Naive B cell (primary cell): ENCODE results near the gene FYCO1. TPM values are rescaled to one million over a fixed set of nuclear protein-coding genes. Genes with fewer than 3 reads are reported as not detected.

ENCODE experiments used
- ATAC-seq, 2 donors: fragments of 150-1000 bp; cut with Tn5 transposase; 2 replicates each; pipeline ENCODE4 v1.10.0; 2021; ENCODE audit warnings: low read depth in 2 of 2, mild to moderate bottlenecking in 2 of 2, moderate library complexity in 2 of 2
- DNase-seq: peaks from one replicate; pipeline ENCODE4 v3.0.0; 2022
- H3K27ac Mint-ChIP-seq, 6 donors: one replicate each; pipeline ENCODE4 v1.8.0; 2020 to 2022; ENCODE audit warnings: mild to moderate bottlenecking in 6 of 6, mixed read lengths in 6 of 6, moderate library complexity in 5 of 6, inconsistent platforms in 2 of 6
- H3K27me3 Mint-ChIP-seq, 3 donors: one replicate each; pipeline ENCODE4 v1.8.0; 2021 to 2022; ENCODE audit warnings: mixed read lengths in 3 of 3, mild to moderate bottlenecking in 1 of 3
- H3K36me3 Mint-ChIP-seq, 2 donors: one replicate each; pipeline ENCODE4 v1.8.0; 2020 to 2022; ENCODE audit warnings: mixed read lengths in 2 of 2, inconsistent platforms in 1 of 2, mild to moderate bottlenecking in 1 of 2
- H3K4me1 Mint-ChIP-seq, 3 donors: one replicate each; pipeline ENCODE4 v1.8.0; 2020 to 2022; ENCODE audit warnings: mixed read lengths in 3 of 3, inconsistent platforms in 1 of 3, mild to moderate bottlenecking in 1 of 3, moderate library complexity in 1 of 3
- H3K4me3 Mint-ChIP-seq, 8 donors: one replicate each; pipeline ENCODE4 v1.8.0; 2020 to 2022; ENCODE audit warnings: mild to moderate bottlenecking in 8 of 8, mixed read lengths in 8 of 8, moderate library complexity in 8 of 8, inconsistent platforms in 2 of 8
- H3K9me3 Mint-ChIP-seq, 7 donors: one replicate each; pipeline ENCODE4 v1.8.0; 2020 to 2022; ENCODE audit warnings: mixed read lengths in 7 of 7, mild to moderate bottlenecking in 5 of 7, inconsistent platforms in 2 of 7, moderate library complexity in 1 of 7
- polyA plus RNA-seq, 6 donors: library from polyadenylated mRNA; unstranded; fragments of 300-500 nt; fragmentation: Illumina TruSeq; gene quantifications; one replicate each; pipeline ENCODE4 v1.2.3, GENCODE V29; 2021; ENCODE audit warnings: low read depth in 6 of 6

The FYCO1 gene
- polyA plus RNA-seq, 6 donors from 2014 or later: 0.90 to 5.1 (median 1.2) TPM; not detected in 1

DNA sequence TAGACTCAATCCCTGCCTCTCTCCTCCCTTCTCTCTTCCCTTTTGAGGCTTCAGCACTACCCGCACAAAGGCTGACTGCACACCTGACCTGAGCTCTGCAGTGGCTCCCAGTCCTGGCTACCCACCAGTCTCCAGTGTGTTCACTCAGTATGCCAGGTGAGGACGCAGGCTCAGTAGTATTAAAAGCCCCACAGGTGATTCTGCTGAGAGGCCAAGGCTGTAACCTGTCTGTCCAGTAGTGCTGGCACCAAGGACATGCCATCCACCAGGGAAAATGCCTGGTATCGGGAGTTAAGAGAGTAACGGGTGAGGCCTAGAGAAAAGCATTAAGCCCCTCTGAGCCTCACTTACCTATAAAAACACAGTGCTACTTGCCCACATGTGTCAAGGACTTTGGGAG is 20.9 kb downstream of the FYCO1 start:
- no peaks in the 10 kb centered on the region for H3K27me3 Mint-ChIP-seq
- H3K4me3 Mint-ChIP-seq: no peak overlapping the region
- DNase-seq (no peak), ATAC-seq (no peak)
- H3K36me3 Mint-ChIP-seq: peaks cover 12 to 31% of the 10 kb centered on the region in 2 donors
- H3K4me1 Mint-ChIP-seq: peaks cover 9 to 25% (median 16%) of the 10 kb centered on the region in 3 donors
- H3K27ac Mint-ChIP-seq: peak overlapping the region in 2 of 6 donors; percentile 20 to 39
- H3K9me3 Mint-ChIP-seq: no peaks in the 10 kb centered on the region

GRCh38 chr3:45972534-45973402 is 22.9 kb downstream of the FYCO1 start:
- no peak for DNase-seq
- peak overlapping the region in 4 of 6 donors; percentile 49 to 93 (median 84) for H3K27ac Mint-ChIP-seq
- no peaks in the 10 kb centered on the region for H3K27me3 Mint-ChIP-seq
- H3K4me1 Mint-ChIP-seq: peaks cover 12 to 26% (median 14%) of the 10 kb centered on the region in 3 donors
- peak; percentile 51 to 65 for ATAC-seq
- H3K36me3 Mint-ChIP-seq: peaks cover 10 to 19% of the 10 kb centered on the region in 2 donors
- no peaks in the 10 kb centered on the region for H3K9me3 Mint-ChIP-seq
- H3K4me3 Mint-ChIP-seq: peak overlapping the region in 2 of 8 donors; percentile 33 to 56

- no peaks in the 10 kb centered on the region for H3K27me3 Mint-ChIP-seq
- DNase-seq: no peak
- no peaks in the 10 kb centered on the region for H3K9me3 Mint-ChIP-seq
- H3K4me3 Mint-ChIP-seq: no peak overlapping the region
- H3K36me3 Mint-ChIP-seq: peaks cover 7 to 17% of the 10 kb centered on the region in 2 donors
- ATAC-seq: no peak
- peaks cover 8 to 24% (median 15%) of the 10 kb centered on the region in 3 donors for H3K4me1 Mint-ChIP-seq
- no peak overlapping the region for H3K27ac Mint-ChIP-seq
Measured at GRCh38 chr3:45969953-45970352, 25.7 kb downstream of the FYCO1 start.

DNA sequence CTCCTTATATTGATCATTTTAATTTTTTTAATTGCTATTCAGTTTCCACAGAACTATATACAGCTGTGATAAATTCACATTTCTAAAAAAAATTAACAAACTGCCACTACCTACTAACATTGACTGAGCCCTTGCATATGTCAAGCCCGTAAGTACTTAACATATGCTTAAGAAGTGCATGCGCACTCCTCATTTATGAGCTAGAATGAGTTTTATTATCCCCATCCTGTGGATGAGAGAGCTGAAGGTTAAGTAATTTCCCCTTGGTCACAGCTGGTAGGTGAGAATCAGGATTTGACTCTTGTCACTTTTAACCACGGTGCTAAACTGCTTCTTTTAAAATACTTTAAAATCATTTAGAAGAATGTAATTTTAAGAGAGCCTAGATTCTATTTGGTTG is 26.5 kb downstream of the FYCO1 start:
- Mint-ChIP-seq H3K9me3 (no peaks in the 10 kb centered on the region), H3K27ac (no peak overlapping the region), H3K4me3 (no peak overlapping the region), H3K36me3 (peaks cover 8 to 17% of the 10 kb centered on the region in 2 donors), H3K27me3 (no peaks in the 10 kb centered on the region), H3K4me1 (peaks cover 8 to 21% (median 15%) of the 10 kb centered on the region in 3 donors)
- ATAC-seq (no peak), DNase-seq (no peak)

- H3K4me3 Mint-ChIP-seq: no peak overlapping the region
- H3K9me3 Mint-ChIP-seq: no peaks in the 10 kb centered on the region
- DNase-seq: no peak
- no peak overlapping the region for H3K27ac Mint-ChIP-seq
- no peak for ATAC-seq
- H3K27me3 Mint-ChIP-seq: no peaks in the 10 kb centered on the region
- peaks cover 8 to 21% (median 15%) of the 10 kb centered on the region in 3 donors for H3K4me1 Mint-ChIP-seq
- peaks cover 12 to 17% of the 10 kb centered on the region in 2 donors for H3K36me3 Mint-ChIP-seq
Measured at GRCh38 chr3:45968706-45969105, 26.9 kb downstream of the FYCO1 start.

DNA sequence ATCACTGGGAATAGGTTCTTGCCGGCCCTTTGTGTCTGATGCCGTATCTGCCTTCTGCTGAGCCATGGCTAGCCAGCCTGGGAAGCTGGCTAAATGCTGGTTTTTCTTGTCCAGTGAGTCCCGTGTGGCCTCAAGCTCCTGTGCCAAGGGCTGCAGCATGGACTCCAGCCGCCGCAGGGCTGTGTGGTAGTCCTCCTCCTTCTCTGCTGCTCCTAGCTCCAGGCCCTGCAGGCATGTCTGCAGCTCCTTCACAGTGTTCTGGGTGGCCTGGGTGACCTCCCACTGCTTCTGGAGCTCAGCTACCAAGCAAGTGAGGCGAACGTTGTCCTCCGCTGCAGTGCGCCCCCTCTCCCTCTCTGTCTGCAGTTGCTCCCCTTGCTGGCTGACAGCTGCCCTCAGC is 27.5 kb downstream of the FYCO1 start:
- no peak for DNase-seq
- no peak for ATAC-seq
- no peaks in the 10 kb centered on the region for H3K9me3 Mint-ChIP-seq
- H3K27ac Mint-ChIP-seq: peak overlapping the region in 1 of 6 donors; percentile 47
- no peaks in the 10 kb centered on the region for H3K27me3 Mint-ChIP-seq
- peaks cover 13 to 21% of the 10 kb centered on the region in 2 donors for H3K36me3 Mint-ChIP-seq
- H3K4me3 Mint-ChIP-seq: no peak overlapping the region
- peaks cover 8 to 20% (median 15%) of the 10 kb centered on the region in 3 donors for H3K4me1 Mint-ChIP-seq

DNA sequence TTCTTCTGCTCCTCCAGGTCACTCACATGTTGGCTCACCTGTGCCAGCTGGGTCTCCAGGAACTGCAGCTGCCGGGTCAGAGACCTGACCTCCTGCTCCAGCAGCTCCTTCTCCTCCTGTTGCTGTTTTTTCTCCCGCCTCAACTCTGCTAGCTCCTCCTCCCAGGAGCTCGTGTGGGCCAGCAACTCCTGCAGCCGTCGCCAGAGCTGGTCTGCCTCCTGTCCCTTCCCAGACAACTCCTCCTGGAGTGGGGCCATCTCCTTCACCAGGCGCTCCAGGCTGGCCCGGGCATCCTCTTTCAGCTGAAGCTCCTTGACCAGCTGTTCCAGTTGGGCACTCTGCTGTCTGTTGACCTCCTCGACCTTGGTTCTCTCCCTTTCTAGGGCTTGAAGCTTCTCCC is 27.9 kb downstream of the FYCO1 start:
- peaks cover 8 to 15% (median 12%) of the 10 kb centered on the region in 3 donors for H3K4me1 Mint-ChIP-seq
- peaks cover 13 to 26% of the 10 kb centered on the region in 2 donors for H3K36me3 Mint-ChIP-seq
- DNase-seq: no peak
- H3K4me3 Mint-ChIP-seq: no peak overlapping the region
- no peaks in the 10 kb centered on the region for H3K27me3 Mint-ChIP-seq
- peak overlapping the region in 2 of 6 donors; percentile 63 to 64 for H3K27ac Mint-ChIP-seq
- no peak for ATAC-seq
- no peaks in the 10 kb centered on the region for H3K9me3 Mint-ChIP-seq

DNA sequence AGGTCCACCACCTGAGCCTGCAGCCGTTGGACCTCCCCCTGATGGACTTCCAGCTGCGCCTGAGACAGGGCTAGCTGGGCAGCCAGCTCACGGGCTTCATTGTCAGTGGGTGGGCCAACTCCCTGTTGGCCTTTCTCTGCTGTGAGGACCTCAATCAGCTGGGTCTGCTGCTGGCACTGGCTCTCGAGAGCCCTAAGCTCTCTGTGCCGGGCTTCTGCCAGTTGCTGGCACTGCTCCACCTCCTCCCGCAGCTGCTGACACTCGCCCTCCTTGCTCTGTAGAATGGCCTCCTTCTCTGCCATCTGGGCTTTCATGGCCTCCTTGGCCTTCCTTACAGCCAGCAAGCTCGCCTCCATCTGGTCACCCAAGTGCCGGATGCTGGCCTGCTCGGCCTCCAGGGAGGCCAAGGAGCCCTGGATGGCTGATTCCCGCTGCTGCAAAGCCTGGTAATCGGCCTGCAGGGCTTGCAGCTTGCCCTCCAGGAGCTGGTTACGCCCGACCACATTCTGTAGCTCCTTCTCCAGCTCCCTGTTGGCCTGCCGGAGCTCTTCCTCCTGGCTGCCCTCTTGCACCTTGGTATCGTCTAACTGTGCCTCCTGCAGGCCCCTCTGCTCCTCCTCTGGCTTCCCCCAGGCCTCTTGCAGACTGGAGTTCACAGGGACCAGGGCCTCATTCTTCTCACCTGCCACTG is 28.5 kb downstream of the FYCO1 start:
- peaks cover 13 to 26% of the 10 kb centered on the region in 2 donors for H3K36me3 Mint-ChIP-seq
- H3K27me3 Mint-ChIP-seq: no peaks in the 10 kb centered on the region
- DNase-seq: no peak
- peaks cover 3 to 11% (median 6%) of the 10 kb centered on the region in 3 donors for H3K4me1 Mint-ChIP-seq
- H3K4me3 Mint-ChIP-seq: no peak overlapping the region
- H3K9me3 Mint-ChIP-seq: no peaks in the 10 kb centered on the region
- no peak for ATAC-seq
- peak overlapping the region in 1 of 6 donors; percentile 63 for H3K27ac Mint-ChIP-seq

DNA sequence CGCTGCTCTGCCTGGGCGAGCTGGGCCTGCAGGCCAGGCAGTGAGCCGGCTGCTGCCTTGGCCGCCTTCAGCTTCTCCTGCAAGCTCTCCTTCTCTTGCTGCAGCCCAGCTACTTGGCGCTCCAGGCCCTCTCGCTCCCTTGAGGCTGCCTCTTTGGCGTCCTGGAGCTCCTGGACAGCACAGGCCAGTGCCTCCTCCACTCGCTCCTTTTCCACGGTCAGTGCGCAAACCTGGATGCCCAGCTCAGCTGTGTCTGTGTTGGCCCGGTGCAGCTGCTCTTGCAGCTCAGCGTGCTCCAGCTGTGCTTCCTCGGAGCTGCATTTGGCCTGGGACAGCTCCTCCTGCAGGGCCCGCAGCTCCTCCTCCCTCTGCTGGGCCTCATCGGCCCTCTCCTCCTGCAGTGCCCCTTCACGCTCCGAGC is 29.2 kb downstream of the FYCO1 start:
- DNase-seq: no peak
- ATAC-seq: no peak
- Mint-ChIP-seq H3K9me3 (no peaks in the 10 kb centered on the region), H3K27ac (no peak overlapping the region), H3K4me3 (no peak overlapping the region), H3K27me3 (no peaks in the 10 kb centered on the region), H3K36me3 (peaks cover 13 to 26% of the 10 kb centered on the region in 2 donors), H3K4me1 (peaks cover 0 to 6% (median 5%) of the 10 kb centered on the region in 3 donors)

GRCh38 chr3:45965653-45966052 is 30.0 kb downstream of the FYCO1 start:
- ATAC-seq (no peak), DNase-seq (no peak)
- Mint-ChIP-seq H3K4me1 (peaks cover 0 to 6% (median 5%) of the 10 kb centered on the region in 3 donors), H3K9me3 (no peaks in the 10 kb centered on the region), H3K27ac (no peak overlapping the region), H3K4me3 (no peak overlapping the region), H3K36me3 (peaks cover 17 to 32% of the 10 kb centered on the region in 2 donors), H3K27me3 (no peaks in the 10 kb centered on the region)

- Mint-ChIP-seq H3K27ac (peak overlapping the region in 1 of 6 donors; percentile 35), H3K4me1 (peaks cover 0 to 6% (median 5%) of the 10 kb centered on the region in 3 donors), H3K9me3 (no peaks in the 10 kb centered on the region), H3K27me3 (no peaks in the 10 kb centered on the region), H3K36me3 (peaks cover 19 to 35% of the 10 kb centered on the region in 2 donors), H3K4me3 (no peak overlapping the region)
- ATAC-seq: no peak
- no peak for DNase-seq
Measured at GRCh38 chr3:45965253-45965652, 30.4 kb downstream of the FYCO1 start.

DNA sequence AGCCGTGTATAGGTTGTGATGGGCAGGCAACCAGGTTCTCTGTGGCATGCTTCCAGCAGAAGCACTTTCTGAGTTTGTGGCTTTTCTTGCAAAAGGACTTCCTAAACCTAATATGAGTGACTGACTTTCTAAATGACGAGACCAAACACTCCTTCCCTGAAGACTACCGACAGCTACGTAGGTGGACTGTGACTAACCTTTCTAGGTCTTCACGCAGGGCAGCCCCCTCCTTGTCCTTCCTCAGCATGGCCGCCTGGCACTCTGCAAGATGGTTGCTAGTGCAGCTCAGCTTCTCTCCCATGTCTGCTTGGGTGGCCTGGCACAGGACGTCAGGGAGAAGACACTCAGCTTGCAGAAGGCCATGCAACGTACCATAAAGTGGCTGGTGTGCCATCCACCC is 31.5 kb downstream of the FYCO1 start:
- DNase-seq: no peak
- peaks cover 0 to 6% (median 5%) of the 10 kb centered on the region in 3 donors for H3K4me1 Mint-ChIP-seq
- peaks cover 29 to 43% of the 10 kb centered on the region in 2 donors for H3K36me3 Mint-ChIP-seq
- H3K27ac Mint-ChIP-seq: no peak overlapping the region
- no peaks in the 10 kb centered on the region for H3K27me3 Mint-ChIP-seq
- ATAC-seq: no peak
- H3K9me3 Mint-ChIP-seq: no peaks in the 10 kb centered on the region
- no peak overlapping the region for H3K4me3 Mint-ChIP-seq

- H3K4me3 Mint-ChIP-seq: no peak overlapping the region
- H3K27me3 Mint-ChIP-seq: no peaks in the 10 kb centered on the region
- H3K36me3 Mint-ChIP-seq: peaks cover 29 to 42% of the 10 kb centered on the region in 2 donors
- H3K9me3 Mint-ChIP-seq: no peaks in the 10 kb centered on the region
- H3K27ac Mint-ChIP-seq: peak overlapping the region in 1 of 6 donors; percentile 80
- H3K4me1 Mint-ChIP-seq: peaks cover 0 to 2% (median 0%) of the 10 kb centered on the region in 3 donors
- ATAC-seq (peak in 1 of 2 donors; percentile 40), DNase-seq (no peak)
Measured at GRCh38 chr3:45962033-45962432, 33.6 kb downstream of the FYCO1 start.
